ENCODE data around the gene SLC20A1. TPM values are rescaled to one million over a fixed set of nuclear protein-coding genes. Genes with fewer than 3 reads are reported as not detected.
A peak's percentile ranks its signal among the peaks of the same experiment; 100 is the strongest.
"Not testable (repeated sequence)": the region's sequence is repeated elsewhere in the genome, so short reads cannot be mapped to it uniquely, and the experiment has no call there.

The SLC20A1 gene
- polyA plus RNA-seq, 3 donors from 2014 or later, result 34.4 to 77.5 (median 73.1) TPM

DNA sequence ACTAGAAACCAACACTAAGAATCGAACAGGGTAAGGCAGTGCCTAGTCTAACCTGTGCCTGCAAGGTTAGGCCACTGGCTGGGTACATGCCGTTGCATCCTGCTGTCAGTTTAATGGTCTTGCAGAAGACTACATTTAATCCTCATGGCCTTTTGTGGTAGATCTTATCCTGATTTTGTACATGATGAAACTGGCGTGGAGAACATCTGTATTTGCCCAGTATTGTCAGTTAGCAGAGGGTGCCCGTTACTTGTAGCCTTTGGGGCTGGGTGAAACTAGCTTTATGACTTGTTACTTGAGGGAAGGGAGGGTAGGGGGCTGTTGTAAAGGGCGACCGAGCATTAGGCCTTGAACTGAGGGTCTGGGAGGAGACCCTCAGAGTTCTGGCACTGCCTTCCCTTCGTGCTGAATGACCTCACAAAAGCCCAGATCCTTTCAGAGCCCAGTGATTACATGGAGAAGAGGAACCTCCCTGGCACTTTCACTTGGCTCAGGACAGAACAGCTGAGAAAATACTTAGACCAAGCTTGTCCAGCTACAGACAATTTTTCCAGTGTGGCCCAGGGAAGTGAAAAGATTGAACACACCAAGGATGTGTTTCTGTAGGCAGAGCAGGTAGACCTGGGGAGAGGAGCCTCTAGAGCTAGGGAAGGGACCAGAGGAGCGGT lies 19.5 kb downstream of the SLC20A1 start:
- H3K4me1 Mint-ChIP-seq, result peaks cover 48 to 60% of the 10 kb centered on the region in 2 donors
- H3K27me3 Mint-ChIP-seq (ENCODE audit: low read depth in 3 of 3), result peaks cover 0 to 4% (median 2%) of the 10 kb centered on the region in 3 donors
- peak overlapping the region; percentile 32 to 87 (median 84) for H3K27ac Mint-ChIP-seq
- H3K9me3 Mint-ChIP-seq, result no peaks in the 10 kb centered on the region
- H3K36me3 Mint-ChIP-seq, result peaks cover 12 to 38% (median 23%) of the 10 kb centered on the region in 3 donors
- DNase-seq, result no peak
- no peak overlapping the region for H3K4me3 Mint-ChIP-seq

- Mint-ChIP-seq H3K36me3 (peaks cover 13 to 24% (median 13%) of the 10 kb centered on the region in 3 donors), H3K4me1 (peaks cover 34 to 45% of the 10 kb centered on the region in 2 donors), H3K27me3 (ENCODE audit: low read depth in 3 of 3) (peaks cover 0 to 4% (median 2%) of the 10 kb centered on the region in 3 donors), H3K27ac (peak overlapping the region; percentile 62 to 90 (median 83)), H3K9me3 (no peaks in the 10 kb centered on the region), H3K4me3 (peak overlapping the region in 2 of 5 donors; percentile 15 to 23)
- DNase-seq, result no peak
These were observed 21.0 kb downstream of the SLC20A1 start for GRCh38 chr2:112666761-112667122.

DNA sequence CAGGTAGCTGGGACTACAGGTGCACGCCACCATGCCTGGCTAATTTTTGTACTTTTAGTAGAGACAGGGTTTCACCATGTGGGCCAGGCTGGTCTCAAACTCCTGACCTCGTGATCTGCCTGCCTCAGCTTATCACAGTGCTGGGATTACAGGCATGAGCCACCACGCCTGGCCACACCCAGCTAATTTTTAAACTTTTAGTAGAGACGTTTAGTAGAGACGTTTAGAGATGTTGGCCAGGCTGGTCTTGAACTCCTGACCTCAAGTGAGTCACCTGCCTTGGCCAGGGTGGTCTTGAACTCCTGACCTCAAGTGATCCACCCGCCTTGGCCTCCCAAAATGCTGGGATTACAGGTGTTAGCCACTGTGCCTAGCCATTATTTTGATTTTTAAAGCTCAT lies 21.8 kb downstream of the SLC20A1 start:
- peaks cover 13 to 21% (median 13%) of the 10 kb centered on the region in 3 donors for H3K36me3 Mint-ChIP-seq
- H3K9me3 Mint-ChIP-seq; DNase-seq; H3K27me3 Mint-ChIP-seq (ENCODE audit: low read depth in 3 of 3); H3K4me3 Mint-ChIP-seq: not testable (repeated sequence)
- peak overlapping the region in 1 of 6 donors; percentile 51 for H3K27ac Mint-ChIP-seq
- peaks cover 30 to 40% of the 10 kb centered on the region in 2 donors for H3K4me1 Mint-ChIP-seq

DNA sequence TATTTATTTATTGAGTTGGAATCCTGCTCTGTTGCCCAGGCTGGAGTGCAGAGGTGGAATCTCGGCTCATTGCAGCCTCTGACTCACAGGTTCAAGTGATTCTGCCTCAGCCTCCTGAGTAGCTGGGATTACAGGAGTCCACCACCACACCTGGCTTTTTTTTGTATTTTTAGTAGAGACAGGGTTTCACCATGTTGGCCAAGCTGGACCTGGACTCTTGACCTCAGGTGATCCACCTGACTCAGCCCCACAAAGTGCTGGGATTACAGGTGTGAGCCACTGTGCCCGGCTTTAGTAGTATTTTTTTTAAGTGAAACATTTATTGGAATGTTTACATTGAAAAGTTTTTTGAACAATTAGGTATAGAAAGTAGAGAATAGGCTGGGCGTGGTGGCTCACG lies 23.9 kb downstream of the SLC20A1 start:
- Mint-ChIP-seq H3K36me3 (peaks cover 0 to 15% (median 3%) of the 10 kb centered on the region in 3 donors), H3K27me3 (ENCODE audit: low read depth in 3 of 3) (peaks cover 0 to 5% (median 2%) of the 10 kb centered on the region in 3 donors), H3K27ac (no peak overlapping the region), H3K9me3 (no peaks in the 10 kb centered on the region), H3K4me3 (no peak overlapping the region), H3K4me1 (peaks cover 18 to 22% of the 10 kb centered on the region in 2 donors)
- no peak for DNase-seq

DNA sequence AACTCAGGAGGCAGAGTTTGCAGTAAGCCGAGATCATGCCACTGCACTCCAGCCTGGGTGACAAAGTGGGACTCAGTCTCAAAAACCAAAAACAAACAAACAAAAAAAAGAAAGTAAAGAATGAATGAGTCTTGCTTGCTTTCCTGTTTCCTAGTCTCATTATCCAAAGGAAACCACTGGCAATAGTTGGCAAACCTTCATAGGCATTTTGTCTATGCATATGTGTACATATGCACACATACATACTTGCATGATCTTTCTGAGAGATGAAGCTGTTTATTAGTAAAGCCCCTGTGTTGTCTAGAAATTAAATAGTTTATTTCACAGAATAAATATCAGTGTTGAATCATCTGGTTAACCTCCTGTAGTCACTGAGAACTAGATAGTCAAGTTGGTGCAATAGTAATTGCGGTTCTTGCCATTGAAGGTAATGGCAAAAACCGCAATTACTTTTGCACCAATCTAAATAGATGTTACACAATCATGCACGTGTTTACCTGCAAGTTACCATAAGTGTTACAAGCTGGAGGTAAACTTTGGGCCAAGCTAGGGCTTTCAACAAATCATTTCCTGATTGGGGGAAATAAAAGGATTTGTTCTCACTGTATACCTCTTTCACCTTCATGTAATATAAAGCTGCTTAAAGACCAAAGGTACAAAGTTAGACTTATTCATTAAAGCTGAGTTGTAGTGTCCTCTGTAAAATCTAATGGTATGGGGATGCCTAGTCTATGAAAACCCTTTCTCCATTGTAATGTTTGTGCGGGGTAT lies 24.7 kb downstream of the SLC20A1 start:
- H3K4me1 Mint-ChIP-seq, result peaks cover 11 to 14% of the 10 kb centered on the region in 2 donors
- no peak overlapping the region for H3K27ac Mint-ChIP-seq
- peaks cover 0 to 6% (median 5%) of the 10 kb centered on the region in 3 donors for H3K27me3 Mint-ChIP-seq (ENCODE audit: low read depth in 3 of 3)
- no peak overlapping the region for H3K4me3 Mint-ChIP-seq
- H3K36me3 Mint-ChIP-seq, result peaks cover 0 to 12% (median 0%) of the 10 kb centered on the region in 3 donors
- no peak for DNase-seq
- H3K9me3 Mint-ChIP-seq, result no peaks in the 10 kb centered on the region

DNA sequence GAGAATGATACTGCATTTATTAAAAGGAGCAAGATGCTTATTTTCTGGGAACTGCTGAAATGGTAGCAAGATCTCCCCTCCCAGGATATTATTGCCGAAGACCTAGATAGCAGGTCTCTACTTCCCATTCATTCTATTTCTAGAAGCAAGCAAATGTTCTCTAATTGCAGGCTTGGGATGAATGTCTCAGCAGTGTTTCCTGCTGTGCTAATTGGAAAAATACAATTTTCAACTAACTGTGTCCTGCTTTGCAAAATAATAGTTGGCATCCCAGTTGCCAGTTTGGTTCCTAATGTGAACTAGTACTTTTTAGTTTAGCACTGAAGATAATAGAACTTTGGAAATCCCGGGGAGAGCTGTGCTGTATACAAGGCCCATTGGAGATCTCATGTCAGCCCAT lies 26.1 kb downstream of the SLC20A1 start:
- Mint-ChIP-seq H3K36me3 (peaks cover 0 to 12% (median 0%) of the 10 kb centered on the region in 3 donors), H3K9me3 (no peaks in the 10 kb centered on the region), H3K4me3 (no peak overlapping the region), H3K4me1 (peaks cover 3 to 4% of the 10 kb centered on the region in 2 donors), H3K27ac (no peak overlapping the region), H3K27me3 (ENCODE audit: low read depth in 3 of 3) (peaks cover 0 to 6% (median 4%) of the 10 kb centered on the region in 3 donors)
- no peak for DNase-seq

DNA sequence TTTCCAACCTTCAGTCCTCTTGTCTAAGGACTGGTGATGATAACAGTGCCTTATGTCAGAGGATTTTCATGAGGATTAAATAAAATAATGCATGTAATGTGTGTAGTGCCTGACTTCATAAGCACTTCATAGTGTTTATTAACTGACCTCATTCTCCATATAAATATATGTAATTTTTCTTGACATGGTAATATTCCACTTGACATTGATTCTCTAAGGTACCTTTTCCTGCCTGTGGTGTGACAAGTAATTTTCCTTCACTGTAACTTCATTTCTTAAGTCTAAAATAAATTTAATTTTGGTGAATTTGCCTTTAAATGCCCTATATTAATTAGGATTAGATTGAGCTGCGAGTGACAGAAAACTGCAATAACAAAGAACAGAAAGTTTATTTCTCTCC lies 27.3 kb downstream of the SLC20A1 start:
- no peak overlapping the region for H3K27ac Mint-ChIP-seq
- H3K36me3 Mint-ChIP-seq, result peaks cover 0 to 12% (median 0%) of the 10 kb centered on the region in 3 donors
- H3K27me3 Mint-ChIP-seq (ENCODE audit: low read depth in 3 of 3), result peaks cover 0 to 6% (median 4%) of the 10 kb centered on the region in 3 donors
- no peak for DNase-seq
- peaks cover 0 to 2% of the 10 kb centered on the region in 2 donors for H3K4me1 Mint-ChIP-seq
- H3K9me3 Mint-ChIP-seq, result no peaks in the 10 kb centered on the region
- H3K4me3 Mint-ChIP-seq, result no peak overlapping the region

DNA sequence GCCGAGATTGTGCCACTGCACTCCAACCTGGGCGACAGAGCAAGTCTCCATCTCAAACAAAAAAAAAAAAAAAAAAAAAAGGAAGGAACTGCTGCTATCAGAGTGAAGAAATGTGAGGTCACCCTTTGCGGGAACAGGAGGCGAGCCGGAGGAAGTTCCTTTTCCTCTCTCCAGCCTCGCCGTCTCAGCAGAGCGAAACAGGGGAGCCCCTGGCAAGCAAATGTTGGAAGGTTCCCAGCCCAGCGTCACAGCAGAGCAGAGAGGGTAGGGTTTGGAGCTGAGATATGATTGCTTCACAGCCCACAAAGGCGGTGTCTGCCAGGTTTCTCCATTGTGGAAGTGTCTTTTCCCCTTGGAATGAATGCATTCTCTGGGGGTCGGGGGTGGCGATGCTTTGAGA lies 28.5 kb downstream of the SLC20A1 start:
- Mint-ChIP-seq H3K36me3 (peaks cover 0 to 11% (median 0%) of the 10 kb centered on the region in 3 donors), H3K27ac (no peak overlapping the region)

DNA sequence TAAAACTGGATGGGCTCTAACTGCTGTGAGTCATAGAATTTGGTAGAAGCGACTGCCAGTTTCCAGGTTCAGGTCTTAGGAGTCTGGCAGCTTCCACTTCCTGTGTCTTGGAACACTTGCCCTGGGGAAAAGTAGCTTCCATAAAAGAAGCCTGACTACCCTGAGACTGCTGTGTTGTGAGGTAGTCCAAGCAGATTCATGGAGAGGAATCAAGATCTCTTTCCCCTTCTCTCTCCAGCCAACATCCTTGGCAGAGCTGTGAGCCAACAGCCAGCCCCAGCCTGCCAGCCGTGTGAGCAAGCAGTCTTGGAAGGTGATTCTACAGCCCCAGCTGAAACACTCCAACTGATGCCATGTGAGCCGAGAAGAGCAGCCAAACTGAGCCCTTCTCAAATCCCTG lies 33.7 kb downstream of the SLC20A1 start:
- H3K9me3 Mint-ChIP-seq, result no peaks in the 10 kb centered on the region
- DNase-seq, result no peak
- H3K36me3 Mint-ChIP-seq, result peaks cover 0 to 2% (median 0%) of the 10 kb centered on the region in 3 donors
- H3K4me1 Mint-ChIP-seq, result peaks cover 7 to 9% of the 10 kb centered on the region in 2 donors
- peaks cover 0 to 8% (median 0%) of the 10 kb centered on the region in 3 donors for H3K27me3 Mint-ChIP-seq (ENCODE audit: low read depth in 3 of 3)
- no peak overlapping the region for H3K27ac Mint-ChIP-seq
- no peak overlapping the region for H3K4me3 Mint-ChIP-seq

More for the DNA sequence above, 28.5 kb downstream of the SLC20A1 start:
- Mint-ChIP-seq H3K4me3 (no peak overlapping the region), H3K27me3 (ENCODE audit: low read depth in 3 of 3) (peaks cover 0 to 10% (median 1%) of the 10 kb centered on the region in 3 donors), H3K9me3 (no peaks in the 10 kb centered on the region), H3K4me1 (peaks cover 0 to 2% of the 10 kb centered on the region in 2 donors)
- DNase-seq, result no peak

DNA sequence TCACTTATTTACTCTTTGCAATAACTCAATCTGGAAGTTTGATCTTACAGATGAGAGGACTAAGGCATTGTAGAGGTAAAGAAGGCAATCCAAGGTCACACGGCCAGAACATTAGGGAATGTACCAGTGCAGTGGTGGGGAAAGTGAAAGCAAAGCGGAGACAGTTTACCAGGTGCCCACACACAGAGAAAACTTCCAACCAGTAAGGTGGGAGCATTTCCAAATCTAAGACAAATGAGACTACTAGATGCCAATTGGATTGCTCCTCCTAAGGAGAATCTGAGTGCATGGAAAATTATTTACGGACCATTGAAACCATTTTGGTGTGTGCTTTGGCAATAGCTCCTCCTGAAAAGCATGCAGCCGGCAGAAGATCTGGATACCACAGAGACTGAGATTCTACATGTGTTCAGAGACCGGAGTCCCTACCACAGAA lies 34.9 kb downstream of the SLC20A1 start:
- Mint-ChIP-seq H3K27ac (no peak overlapping the region), H3K9me3 (no peaks in the 10 kb centered on the region), H3K4me1 (peaks cover 10 to 18% of the 10 kb centered on the region in 2 donors), H3K27me3 (ENCODE audit: low read depth in 3 of 3) (peaks cover 1 to 4% (median 2%) of the 10 kb centered on the region in 3 donors), H3K4me3 (no peak overlapping the region), H3K36me3 (no peaks in the 10 kb centered on the region)
- no peak for DNase-seq

DNA sequence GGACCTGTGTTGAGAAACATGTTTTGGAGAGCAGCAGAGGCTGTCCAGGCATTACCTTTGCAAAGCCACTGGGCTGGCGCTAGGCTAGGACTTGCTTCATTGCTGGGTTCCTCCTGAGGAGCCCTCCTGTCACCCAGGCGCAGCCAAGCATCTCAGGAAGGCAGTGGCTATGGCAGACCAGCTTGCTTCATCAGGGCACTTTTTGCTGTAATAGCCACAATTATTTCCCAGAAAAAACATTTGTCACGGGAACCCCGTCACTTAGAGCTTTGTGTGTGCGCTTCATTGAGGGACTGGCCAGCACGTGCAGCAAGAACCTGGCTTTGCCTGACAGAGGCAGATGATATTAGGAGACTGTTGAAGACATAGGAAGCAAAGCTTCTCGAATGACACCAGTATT lies 36.4 kb downstream of the SLC20A1 start:
- H3K36me3 Mint-ChIP-seq, result no peaks in the 10 kb centered on the region

GRCh38 chr2:112683550-112684414 lies 38.0 kb downstream of the SLC20A1 start:
- H3K36me3 Mint-ChIP-seq, result no peaks in the 10 kb centered on the region
- peaks cover 0 to 2% (median 1%) of the 10 kb centered on the region in 3 donors for H3K27me3 Mint-ChIP-seq (ENCODE audit: low read depth in 3 of 3)
- peaks cover 18 to 29% of the 10 kb centered on the region in 2 donors for H3K4me1 Mint-ChIP-seq
- H3K9me3 Mint-ChIP-seq, result no peaks in the 10 kb centered on the region
- no peak for DNase-seq
- peak overlapping the region in 1 of 6 donors; percentile 13 for H3K27ac Mint-ChIP-seq
- H3K4me3 Mint-ChIP-seq, result peak overlapping the region in 1 of 5 donors; percentile 5

More for the DNA sequence above, 36.4 kb downstream of the SLC20A1 start:
- Mint-ChIP-seq H3K9me3 (no peaks in the 10 kb centered on the region), H3K4me1 (peaks cover 10 to 18% of the 10 kb centered on the region in 2 donors), H3K27ac (no peak overlapping the region), H3K4me3 (no peak overlapping the region), H3K27me3 (ENCODE audit: low read depth in 3 of 3) (peaks cover 1 to 4% (median 2%) of the 10 kb centered on the region in 3 donors)
- DNase-seq, result no peak

GRCh38 chr2:112684415-112684775 lies 38.7 kb downstream of the SLC20A1 start:
- H3K27me3 Mint-ChIP-seq (ENCODE audit: low read depth in 3 of 3), result peaks cover 0 to 2% (median 1%) of the 10 kb centered on the region in 3 donors
- no peak overlapping the region for H3K27ac Mint-ChIP-seq
- DNase-seq, result no peak
- H3K4me1 Mint-ChIP-seq, result peaks cover 23 to 36% of the 10 kb centered on the region in 2 donors
- no peaks in the 10 kb centered on the region for H3K36me3 Mint-ChIP-seq
- H3K9me3 Mint-ChIP-seq, result no peaks in the 10 kb centered on the region
- H3K4me3 Mint-ChIP-seq, result no peak overlapping the region

Measured in immature natural killer cell (primary cell).